Measurements from ENCODE around the gene TBC1D22A.

- TF ChIP-seq EP300 (IDR thresholded peaks at IDR 0.05; ENCODE audit: low read depth) = no peak
- TF ChIP-seq, protein P1, sequence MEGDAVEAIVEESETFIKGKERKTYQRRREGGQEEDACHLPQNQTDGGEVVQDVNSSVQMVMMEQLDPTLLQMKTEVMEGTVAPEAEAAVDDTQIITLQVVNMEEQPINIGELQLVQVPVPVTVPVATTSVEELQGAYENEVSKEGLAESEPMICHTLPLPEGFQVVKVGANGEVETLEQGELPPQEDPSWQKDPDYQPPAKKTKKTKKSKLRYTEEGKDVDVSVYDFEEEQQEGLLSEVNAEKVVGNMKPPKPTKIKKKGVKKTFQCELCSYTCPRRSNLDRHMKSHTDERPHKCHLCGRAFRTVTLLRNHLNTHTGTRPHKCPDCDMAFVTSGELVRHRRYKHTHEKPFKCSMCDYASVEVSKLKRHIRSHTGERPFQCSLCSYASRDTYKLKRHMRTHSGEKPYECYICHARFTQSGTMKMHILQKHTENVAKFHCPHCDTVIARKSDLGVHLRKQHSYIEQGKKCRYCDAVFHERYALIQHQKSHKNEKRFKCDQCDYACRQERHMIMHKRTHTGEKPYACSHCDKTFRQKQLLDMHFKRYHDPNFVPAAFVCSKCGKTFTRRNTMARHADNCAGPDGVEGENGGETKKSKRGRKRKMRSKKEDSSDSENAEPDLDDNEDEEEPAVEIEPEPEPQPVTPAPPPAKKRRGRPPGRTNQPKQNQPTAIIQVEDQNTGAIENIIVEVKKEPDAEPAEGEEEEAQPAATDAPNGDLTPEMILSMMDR (IDR thresholded peaks at IDR 0.05) = no peak
Observed at GRCh38 chr22:46922037-46922436, 159.6 kb downstream of the TBC1D22A start.

All from transverse colon (tissue), 3 donors.